Spleen (tissue), 11 donors: Measurements from ENCODE around the gene WLS. TPM values are rescaled to one million over a fixed set of nuclear protein-coding genes. Genes with fewer than 3 reads are reported as not detected.
A peak's percentile ranks its signal among the peaks of the same experiment; 100 is the strongest.

Experiments
- DNase-seq: peaks from one replicate; pipeline ENCODE4 v3.0.0-alpha.2; 2020
- H3K27ac ChIP-seq, 8 donors: fragments of 200-600 bp; sonication (generic) in 7 of 8; 1 replicate in 4 of 8; 2 replicates in 4 of 8; pipeline versions ENCODE4 v1.5.0 to v1.8.0; 2016 to 2021; ENCODE audit warnings: inconsistent platforms in 4 of 8, mild to moderate bottlenecking in 4 of 8, moderate library complexity in 1 of 8
- H3K27me3 ChIP-seq, 7 donors: fragments of 200-600 bp; sonication (generic) in 6 of 7; replicated peaks in 1 of 7; 1 replicate in 4 of 7; 2 replicates in 3 of 7; pipeline versions ENCODE4 v1.5.0 to v1.8.0; 2016 to 2021; ENCODE audit warnings: inconsistent platforms in 3 of 7, mild to moderate bottlenecking in 1 of 7
- H3K36me3 ChIP-seq, 6 donors: fragments of 200-600 bp; sonication (generic) in 5 of 6; 1 replicate in 4 of 6; 2 replicates in 2 of 6; pipeline versions ENCODE4 v1.5.0 to v1.8.0; 2016 to 2021; ENCODE audit warnings: inconsistent platforms in 2 of 6
- H3K4me1 ChIP-seq, 6 donors: fragments of 200-600 bp; sonication (generic) in 5 of 6; 1 replicate in 3 of 6; 2 replicates in 3 of 6; pipeline versions ENCODE4 v1.5.0 to v1.8.0; 2016 to 2021; ENCODE audit warnings: inconsistent platforms in 3 of 6
- H3K4me3 ChIP-seq, 8 donors: fragments of 200-600 bp; sonication (generic) in 7 of 8; 1 replicate in 4 of 8; 2 replicates in 4 of 8; pipeline versions ENCODE4 v1.5.0 to v1.8.0; 2016 to 2021; ENCODE audit warnings: inconsistent platforms in 4 of 8, mild to moderate bottlenecking in 4 of 8, moderate library complexity in 2 of 8
- H3K9me3 ChIP-seq, 8 donors: fragments of 200-600 bp; sonication (generic) in 7 of 8; 1 replicate in 4 of 8; 2 replicates in 4 of 8; pipeline versions ENCODE4 v1.5.0 to v1.8.0; 2016 to 2021; ENCODE audit warnings: inconsistent platforms in 4 of 8
- POLR2A ChIP-seq, 3 donors: fragments of 450-650 bp; IDR thresholded peaks; one replicate each; pipeline ENCODE4 v1.5.1; 2017; ENCODE audit warnings: antibody characterized with exemption in 3 of 3, mild to moderate bottlenecking in 1 of 3
- POLR2AphosphoS5 ChIP-seq, 3 donors: sonication (generic); formaldehyde crosslinking; IDR thresholded peaks; one replicate each; pipeline ENCODE4 v1.5.1; 2017; ENCODE audit warnings: antibody characterized with exemption in 3 of 3
- WGBS, 5 donors: extraction: QIAGEN DNeasy Blood & Tissue Kit in 3 of 5; methylation state at CpG; one replicate each; pipeline versions ENCODE4 v1.1.5 to v1.1.7; 2013 to 2018; 5-methylcytosine and 5-hydroxymethylcytosine counted together
- intact Hi-C: fragments of 100-400 bp; cut with DNase I; formaldehyde crosslinking; loops from one replicate; pipeline ENCODE4 v1.15.0; 2023; ENCODE audit warnings: low total_unique reads
- polyA plus RNA-seq, 3 donors: library from polyadenylated mRNA; stranded (reverse); fragments of 200-250 nt; gene quantifications; one replicate each; pipeline ENCODE4 v1.2.1, GENCODE V29; 2013
- total RNA-seq, 7 donors: library from RNA; depleted of rRNA in 3 of 7; stranded (reverse); fragments of >200 nt in 3 of 7; fragmentation: NEBNext Ultra II Directional in 4 of 7; extraction: Animal tissue kit (Norgen Biotek cat#: 25700) in 4 of 7; gene quantifications; one replicate each; pipeline versions ENCODE4 v1.1.0 to v1.2.1, GENCODE V29; 2016 to 2021
- TF ChIP-seq, protein P1 (sequence below), 11 experiments: fragments of 200-600 bp in 7 of 11; fragments of 450-650 bp in 4 of 11; sonication (generic) in 4 of 11; IDR thresholded peaks in 8 of 11; conservative IDR thresholded peaks in 3 of 11; 1 replicate in 7 of 11; 2 replicates in 4 of 11; pipeline versions ENCODE4 v1.4.0 to v1.8.0; 2016 to 2021; ENCODE audit warnings: antibody characterized with exemption in 11 of 11, inconsistent platforms in 4 of 11, mild to moderate bottlenecking in 1 of 11
- donor health status: healthy with polysubstance abuse.
- donor health status: DM: no; HTN: no; CAD: no; lungs with moderate emphysema.
- donor health status: DM: no; HTN: no; CAD: no.
- donor health status: Bipolar disorder and iron deficiency.
- donor health status: healthy.
- donor health status: DM: no; HTN: no; CAD: no.
- donor health status: DM: yes; HTN: yes; CAD: no.

The WLS gene
- total and polyA plus RNA-seq, 10 donors = 5.6 to 67.2 (median 53.2) TPM

DNA sequence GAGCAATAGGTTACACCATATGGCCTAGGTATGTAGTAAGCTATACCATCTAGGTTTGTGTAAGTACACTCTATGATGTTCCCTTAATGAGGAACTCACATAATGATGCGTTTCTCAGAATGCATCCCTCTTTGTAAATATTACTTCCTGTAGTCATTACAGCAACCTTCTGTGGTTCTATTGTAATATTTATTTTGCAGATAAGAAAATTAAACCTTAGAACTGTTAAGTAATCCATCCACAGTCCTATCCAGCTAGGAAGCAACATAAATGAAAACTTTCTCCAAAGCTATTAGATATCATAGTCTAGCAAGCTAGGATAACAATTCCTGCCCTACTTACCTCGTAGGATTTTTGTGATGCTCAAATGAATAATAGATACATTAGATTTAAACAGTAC, 88.7 kb downstream of the WLS start:
- Histone ChIP-seq H3K27ac (peak overlapping the region in 4 of 8 donors; percentile 21 to 78 (median 62)), H3K9me3 (no peaks in the 10 kb centered on the region), H3K27me3 (no peaks in the 10 kb centered on the region), H3K4me1 (peaks cover 0 to 27% (median 4%) of the 10 kb centered on the region in 6 donors), H3K4me3 (no peak overlapping the region), H3K36me3 (peaks cover 0 to 62% (median 0%) of the 10 kb centered on the region in 6 donors)
- no peak for DNase-seq
- intact Hi-C loops = no loop called here
- 55 to 69% (median 57%) methylated on average over 2 of the region's 2 CpGs for WGBS, 5 donors
- TF ChIP-seq POLR2AphosphoS5 (IDR thresholded peaks at IDR 0.05) (no peak), POLR2A (IDR thresholded peaks at IDR 0.05) (no peak)
- TF ChIP-seq, protein P1, sequence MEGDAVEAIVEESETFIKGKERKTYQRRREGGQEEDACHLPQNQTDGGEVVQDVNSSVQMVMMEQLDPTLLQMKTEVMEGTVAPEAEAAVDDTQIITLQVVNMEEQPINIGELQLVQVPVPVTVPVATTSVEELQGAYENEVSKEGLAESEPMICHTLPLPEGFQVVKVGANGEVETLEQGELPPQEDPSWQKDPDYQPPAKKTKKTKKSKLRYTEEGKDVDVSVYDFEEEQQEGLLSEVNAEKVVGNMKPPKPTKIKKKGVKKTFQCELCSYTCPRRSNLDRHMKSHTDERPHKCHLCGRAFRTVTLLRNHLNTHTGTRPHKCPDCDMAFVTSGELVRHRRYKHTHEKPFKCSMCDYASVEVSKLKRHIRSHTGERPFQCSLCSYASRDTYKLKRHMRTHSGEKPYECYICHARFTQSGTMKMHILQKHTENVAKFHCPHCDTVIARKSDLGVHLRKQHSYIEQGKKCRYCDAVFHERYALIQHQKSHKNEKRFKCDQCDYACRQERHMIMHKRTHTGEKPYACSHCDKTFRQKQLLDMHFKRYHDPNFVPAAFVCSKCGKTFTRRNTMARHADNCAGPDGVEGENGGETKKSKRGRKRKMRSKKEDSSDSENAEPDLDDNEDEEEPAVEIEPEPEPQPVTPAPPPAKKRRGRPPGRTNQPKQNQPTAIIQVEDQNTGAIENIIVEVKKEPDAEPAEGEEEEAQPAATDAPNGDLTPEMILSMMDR (IDR thresholded peaks at IDR 0.05 in 8 of 11, conservative IDR thresholded peaks at IDR 0.05 in 3 of 11) = no peak

DNA sequence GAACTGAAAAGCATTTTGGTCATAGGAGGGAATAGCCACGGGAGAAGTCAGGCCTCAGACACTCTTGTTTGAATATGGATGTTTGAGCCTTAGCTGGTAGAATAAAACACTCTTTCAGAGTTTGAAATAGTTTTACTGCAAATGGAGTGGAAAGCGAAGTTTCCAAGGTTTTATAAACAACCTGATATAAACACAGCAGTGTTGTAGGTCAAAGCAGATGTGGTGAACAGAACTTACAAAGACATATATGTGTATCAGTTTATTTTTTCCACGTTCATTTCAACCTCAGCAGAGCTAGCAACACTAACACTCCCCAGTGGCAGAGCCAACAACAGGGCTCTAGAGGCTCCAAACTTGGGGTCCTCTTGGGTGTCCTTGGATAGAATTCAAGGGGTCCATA, 89.9 kb downstream of the WLS start:
- Histone ChIP-seq H3K36me3 (peaks cover 0 to 56% (median 0%) of the 10 kb centered on the region in 6 donors), H3K27me3 (no peaks in the 10 kb centered on the region), H3K9me3 (no peaks in the 10 kb centered on the region), H3K27ac (peak overlapping the region in 5 of 8 donors; percentile 52 to 78 (median 66)), H3K4me3 (no peak overlapping the region), H3K4me1 (peaks cover 0 to 27% (median 4%) of the 10 kb centered on the region in 6 donors)
- WGBS, 5 donors = 75 to 80% (median 78%) methylated on average over 3 of the region's 3 CpGs
- DNase-seq = no peak
- intact Hi-C loops = no loop called here
- no peak for TF ChIP-seq POLR2A (IDR thresholded peaks at IDR 0.05)
- TF ChIP-seq, protein P1 (IDR thresholded peaks at IDR 0.05 in 8 of 11, conservative IDR thresholded peaks at IDR 0.05 in 3 of 11) = no peak
- no peak for TF ChIP-seq POLR2AphosphoS5 (IDR thresholded peaks at IDR 0.05)

DNA sequence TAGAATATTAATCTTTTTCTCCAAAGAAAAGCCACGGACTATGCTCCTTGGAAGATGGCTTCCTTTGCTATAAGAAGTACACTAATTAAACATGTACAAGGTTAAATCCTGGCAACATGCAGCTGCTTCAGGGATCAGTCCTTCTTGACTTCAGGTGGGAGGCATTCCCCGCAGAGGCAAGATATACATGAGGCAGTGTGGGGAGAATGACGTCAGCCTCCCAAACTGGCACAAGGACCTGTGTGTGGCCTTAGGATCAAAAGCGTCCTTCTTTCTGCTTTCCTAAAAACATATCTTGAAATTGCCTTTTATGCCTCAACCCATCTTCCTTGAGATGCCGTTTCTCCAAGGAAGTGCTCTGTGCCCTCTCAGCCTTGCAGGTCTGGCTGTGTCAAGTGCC, 90.3 kb downstream of the WLS start:
- Histone ChIP-seq H3K36me3 (peaks cover 0 to 57% (median 0%) of the 10 kb centered on the region in 6 donors), H3K4me1 (peaks cover 0 to 27% (median 4%) of the 10 kb centered on the region in 6 donors), H3K4me3 (no peak overlapping the region), H3K9me3 (no peaks in the 10 kb centered on the region), H3K27ac (peak overlapping the region in 5 of 8 donors; percentile 52 to 78 (median 66)), H3K27me3 (no peaks in the 10 kb centered on the region)
- WGBS, 5 donors = 73 to 83% (median 75%) methylated on average over 5 of the region's 5 CpGs
- intact Hi-C loops = no loop called here
- TF ChIP-seq POLR2AphosphoS5 (IDR thresholded peaks at IDR 0.05) (no peak), POLR2A (IDR thresholded peaks at IDR 0.05) (no peak)
- TF ChIP-seq, protein P1 (IDR thresholded peaks at IDR 0.05 in 8 of 11, conservative IDR thresholded peaks at IDR 0.05 in 3 of 11) = no peak
- no peak for DNase-seq

DNA sequence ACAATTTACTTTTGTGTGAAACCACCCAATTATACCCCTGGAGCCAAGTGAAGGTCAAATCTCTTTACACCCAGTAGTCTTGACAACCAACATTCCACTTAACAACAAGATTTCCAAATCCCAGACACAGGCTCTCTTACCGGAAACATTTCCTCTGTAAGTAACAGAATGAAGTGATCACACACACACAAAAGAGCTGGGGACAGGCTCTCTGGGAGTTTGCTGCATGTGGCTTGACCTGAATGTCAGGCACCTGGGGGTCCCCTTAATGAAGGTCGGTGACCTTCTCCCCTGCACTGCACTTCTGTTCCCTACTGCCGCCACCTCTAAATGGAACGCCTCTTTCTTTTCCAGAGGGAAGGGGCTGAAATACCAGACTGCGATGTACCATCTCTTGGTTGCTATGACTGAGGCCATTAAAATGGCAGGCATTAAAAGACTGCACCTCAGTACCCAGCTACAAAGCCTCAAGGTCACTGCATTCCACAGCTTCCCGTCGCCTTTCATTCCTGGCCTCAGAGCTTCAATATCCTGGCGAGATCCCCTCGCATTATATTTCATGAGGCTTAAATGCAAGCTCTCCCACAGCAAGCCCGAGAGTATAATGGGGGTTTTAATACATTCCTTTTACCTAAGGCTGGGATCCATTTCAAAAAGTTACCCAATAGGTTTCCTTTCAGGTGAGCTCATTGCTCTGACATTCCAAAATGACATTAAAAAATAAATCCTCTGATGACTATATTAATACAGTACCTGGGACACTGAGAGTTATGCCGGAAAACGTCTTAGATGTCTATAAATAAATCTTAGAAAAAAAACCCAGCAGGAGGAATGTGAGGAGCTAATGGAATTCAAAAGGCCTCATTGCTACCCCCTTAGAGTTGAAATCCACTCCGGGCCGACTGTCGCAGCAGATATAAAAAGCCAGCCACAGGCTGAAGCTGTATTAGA, 91.0 kb downstream of the WLS start:
- Histone ChIP-seq H3K4me1 (peaks cover 0 to 27% (median 4%) of the 10 kb centered on the region in 6 donors), H3K4me3 (no peak overlapping the region), H3K36me3 (peaks cover 0 to 64% (median 0%) of the 10 kb centered on the region in 6 donors), H3K27me3 (no peaks in the 10 kb centered on the region), H3K27ac (peak overlapping the region in 6 of 8 donors; percentile 48 to 78 (median 60)), H3K9me3 (no peaks in the 10 kb centered on the region)
- 70 to 81% (median 79%) methylated on average over 15 of the region's 15 CpGs for WGBS, 5 donors
- intact Hi-C loops = no loop called here
- DNase-seq = no peak
- no peak for TF ChIP-seq POLR2A (IDR thresholded peaks at IDR 0.05)
- TF ChIP-seq, protein P1 (IDR thresholded peaks at IDR 0.05 in 8 of 11, conservative IDR thresholded peaks at IDR 0.05 in 3 of 11) = no peak
